ENCODE measurements around the gene MRPL41. TPM values are rescaled to one million over a fixed set of nuclear protein-coding genes. Genes with fewer than 3 reads are reported as not detected.

The MRPL41 gene
- total and polyA plus RNA-seq, 2 of the 13 experiments (the other 11 are each of a cell fraction or from before 2014, with no cell fraction given) = 20.9 to 54.0 TPM

DNA sequence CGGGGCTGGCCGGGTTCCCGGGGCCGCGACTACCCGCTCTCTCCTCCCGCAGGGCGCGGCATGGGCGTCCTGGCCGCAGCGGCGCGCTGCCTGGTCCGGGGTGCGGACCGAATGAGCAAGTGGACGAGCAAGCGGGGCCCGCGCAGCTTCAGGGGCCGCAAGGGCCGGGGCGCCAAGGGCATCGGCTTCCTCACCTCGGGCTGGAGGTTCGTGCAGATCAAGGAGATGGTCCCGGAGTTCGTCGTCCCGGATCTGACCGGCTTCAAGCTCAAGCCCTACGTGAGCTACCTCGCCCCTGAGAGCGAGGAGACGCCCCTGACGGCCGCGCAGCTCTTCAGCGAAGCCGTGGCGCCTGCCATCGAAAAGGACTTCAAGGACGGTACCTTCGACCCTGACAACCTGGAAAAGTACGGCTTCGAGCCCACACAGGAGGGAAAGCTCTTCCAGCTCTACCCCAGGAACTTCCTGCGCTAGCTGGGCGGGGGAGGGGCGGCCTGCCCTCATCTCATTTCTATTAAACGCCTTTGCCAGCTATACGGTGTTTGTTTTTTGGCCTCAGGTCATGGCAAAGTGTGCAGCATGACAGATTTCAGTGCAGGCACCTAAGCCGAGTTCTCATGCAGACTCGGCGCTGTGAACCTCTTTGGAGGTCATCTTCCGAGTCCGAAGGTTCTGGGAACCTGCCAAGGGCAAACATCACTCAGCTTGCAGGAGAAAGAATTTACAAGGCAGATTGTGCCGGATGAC lies 516 bp downstream of the MRPL41 start (continued):
- TF ChIP-seq, protein P1, sequence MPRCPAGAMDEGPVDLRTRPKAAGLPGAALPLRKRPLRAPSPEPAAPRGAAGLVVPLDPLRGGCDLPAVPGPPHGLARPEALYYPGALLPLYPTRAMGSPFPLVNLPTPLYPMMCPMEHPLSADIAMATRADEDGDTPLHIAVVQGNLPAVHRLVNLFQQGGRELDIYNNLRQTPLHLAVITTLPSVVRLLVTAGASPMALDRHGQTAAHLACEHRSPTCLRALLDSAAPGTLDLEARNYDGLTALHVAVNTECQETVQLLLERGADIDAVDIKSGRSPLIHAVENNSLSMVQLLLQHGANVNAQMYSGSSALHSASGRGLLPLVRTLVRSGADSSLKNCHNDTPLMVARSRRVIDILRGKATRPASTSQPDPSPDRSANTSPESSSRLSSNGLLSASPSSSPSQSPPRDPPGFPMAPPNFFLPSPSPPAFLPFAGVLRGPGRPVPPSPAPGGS (CRISPR knock-in tag; IDR thresholded peaks at IDR 0.05) = peak; percentile 57; the same call in 1 of the 2 replicates
- TF ChIP-seq SRSF1 (optimal IDR thresholded peaks at IDR 0.05; ENCODE audit: low read depth, low read length) (no peak), MBNL3 (CRISPR knock-in tag; conservative IDR thresholded peaks at IDR 0.05) (no peak), HHEX (CRISPR knock-in tag; IDR thresholded peaks at IDR 0.05) (no peak), NFYB (CRISPR knock-in tag; IDR thresholded peaks at IDR 0.05) (no peak; the same call in 1 of the 2 replicates), ZNF83 (CRISPR knock-in tag; IDR thresholded peaks at IDR 0.05; ENCODE audit: borderline replicate concordance) (no peak), STAG1 (CRISPR knock-in tag; IDR thresholded peaks at IDR 0.05) (no peak), ARNT2 (CRISPR knock-in tag; IDR thresholded peaks at IDR 0.05; ENCODE audit: low read depth) (0 out of 2 replicates have a peak, but pooled peaks have one; percentile 36), MIER2 (CRISPR knock-in tag; IDR thresholded peaks at IDR 0.05) (no peak), MIXL1 (CRISPR knock-in tag; IDR thresholded peaks at IDR 0.05) (no peak), ZNF761 (CRISPR knock-in tag; conservative IDR thresholded peaks at IDR 0.05) (no peak), FOXJ3 (CRISPR knock-in tag; IDR thresholded peaks at IDR 0.05; ENCODE audit: borderline replicate concordance) (no peak)
- TF ChIP-seq, protein P2, sequence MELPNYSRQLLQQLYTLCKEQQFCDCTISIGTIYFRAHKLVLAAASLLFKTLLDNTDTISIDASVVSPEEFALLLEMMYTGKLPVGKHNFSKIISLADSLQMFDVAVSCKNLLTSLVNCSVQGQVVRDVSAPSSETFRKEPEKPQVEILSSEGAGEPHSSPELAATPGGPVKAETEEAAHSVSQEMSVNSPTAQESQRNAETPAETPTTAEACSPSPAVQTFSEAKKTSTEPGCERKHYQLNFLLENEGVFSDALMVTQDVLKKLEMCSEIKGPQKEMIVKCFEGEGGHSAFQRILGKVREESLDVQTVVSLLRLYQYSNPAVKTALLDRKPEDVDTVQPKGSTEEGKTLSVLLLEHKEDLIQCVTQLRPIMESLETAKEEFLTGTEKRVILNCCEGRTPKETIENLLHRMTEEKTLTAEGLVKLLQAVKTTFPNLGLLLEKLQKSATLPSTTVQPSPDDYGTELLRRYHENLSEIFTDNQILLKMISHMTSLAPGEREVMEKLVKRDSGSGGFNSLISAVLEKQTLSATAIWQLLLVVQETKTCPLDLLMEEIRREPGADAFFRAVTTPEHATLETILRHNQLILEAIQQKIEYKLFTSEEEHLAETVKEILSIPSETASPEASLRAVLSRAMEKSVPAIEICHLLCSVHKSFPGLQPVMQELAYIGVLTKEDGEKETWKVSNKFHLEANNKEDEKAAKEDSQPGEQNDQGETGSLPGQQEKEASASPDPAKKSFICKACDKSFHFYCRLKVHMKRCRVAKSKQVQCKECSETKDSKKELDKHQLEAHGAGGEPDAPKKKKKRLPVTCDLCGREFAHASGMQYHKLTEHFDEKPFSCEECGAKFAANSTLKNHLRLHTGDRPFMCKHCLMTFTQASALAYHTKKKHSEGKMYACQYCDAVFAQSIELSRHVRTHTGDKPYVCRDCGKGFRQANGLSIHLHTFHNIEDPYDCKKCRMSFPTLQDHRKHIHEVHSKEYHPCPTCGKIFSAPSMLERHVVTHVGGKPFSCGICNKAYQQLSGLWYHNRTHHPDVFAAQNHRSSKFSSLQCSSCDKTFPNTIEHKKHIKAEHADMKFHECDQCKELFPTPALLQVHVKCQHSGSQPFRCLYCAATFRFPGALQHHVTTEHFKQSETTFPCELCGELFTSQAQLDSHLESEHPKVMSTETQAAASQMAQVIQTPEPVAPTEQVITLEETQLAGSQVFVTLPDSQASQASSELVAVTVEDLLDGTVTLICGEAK (IDR thresholded peaks at IDR 0.05) = no peak
- TF ChIP-seq, protein P2 (CRISPR knock-in tag; IDR thresholded peaks at IDR 0.05) = no peak
- TF ChIP-seq, protein P3, sequence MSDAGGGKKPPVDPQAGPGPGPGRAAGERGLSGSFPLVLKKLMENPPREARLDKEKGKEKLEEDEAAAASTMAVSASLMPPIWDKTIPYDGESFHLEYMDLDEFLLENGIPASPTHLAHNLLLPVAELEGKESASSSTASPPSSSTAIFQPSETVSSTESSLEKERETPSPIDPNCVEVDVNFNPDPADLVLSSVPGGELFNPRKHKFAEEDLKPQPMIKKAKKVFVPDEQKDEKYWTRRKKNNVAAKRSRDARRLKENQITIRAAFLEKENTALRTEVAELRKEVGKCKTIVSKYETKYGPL (CRISPR knock-in tag; IDR thresholded peaks at IDR 0.05) = no peak
- TF ChIP-seq, protein P4, sequence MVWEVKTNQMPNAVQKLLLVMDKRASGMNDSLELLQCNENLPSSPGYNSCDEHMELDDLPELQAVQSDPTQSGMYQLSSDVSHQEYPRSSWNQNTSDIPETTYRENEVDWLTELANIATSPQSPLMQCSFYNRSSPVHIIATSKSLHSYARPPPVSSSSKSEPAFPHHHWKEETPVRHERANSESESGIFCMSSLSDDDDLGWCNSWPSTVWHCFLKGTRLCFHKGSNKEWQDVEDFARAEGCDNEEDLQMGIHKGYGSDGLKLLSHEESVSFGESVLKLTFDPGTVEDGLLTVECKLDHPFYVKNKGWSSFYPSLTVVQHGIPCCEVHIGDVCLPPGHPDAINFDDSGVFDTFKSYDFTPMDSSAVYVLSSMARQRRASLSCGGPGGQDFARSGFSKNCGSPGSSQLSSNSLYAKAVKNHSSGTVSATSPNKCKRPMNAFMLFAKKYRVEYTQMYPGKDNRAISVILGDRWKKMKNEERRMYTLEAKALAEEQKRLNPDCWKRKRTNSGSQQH (CRISPR knock-in tag; IDR thresholded peaks at IDR 0.05; ENCODE audit: low read depth) = no peak; the same call in 1 of the 2 replicates

Data from HepG2 (cell line).